Lower leg skin (tissue), 3 donors: ENCODE measurements around the gene NLRP9.

Experiments
- POLR2A ChIP-seq, 2 donors: fragments of 450-650 bp; IDR thresholded peaks; one replicate each; pipeline ENCODE4 v1.6.1; 2016 to 2017; ENCODE audit warnings: antibody characterized with exemption in 2 of 2, mild to moderate bottlenecking in 1 of 2, moderate library complexity in 1 of 2
- TF ChIP-seq, protein P1 (sequence below), 3 donors: fragments of 450-650 bp; IDR thresholded peaks; one replicate each; pipeline ENCODE4 v1.5.1; 2016; ENCODE audit warnings: antibody characterized with exemption in 3 of 3, mild to moderate bottlenecking in 3 of 3, moderate library complexity in 2 of 3

DNA sequence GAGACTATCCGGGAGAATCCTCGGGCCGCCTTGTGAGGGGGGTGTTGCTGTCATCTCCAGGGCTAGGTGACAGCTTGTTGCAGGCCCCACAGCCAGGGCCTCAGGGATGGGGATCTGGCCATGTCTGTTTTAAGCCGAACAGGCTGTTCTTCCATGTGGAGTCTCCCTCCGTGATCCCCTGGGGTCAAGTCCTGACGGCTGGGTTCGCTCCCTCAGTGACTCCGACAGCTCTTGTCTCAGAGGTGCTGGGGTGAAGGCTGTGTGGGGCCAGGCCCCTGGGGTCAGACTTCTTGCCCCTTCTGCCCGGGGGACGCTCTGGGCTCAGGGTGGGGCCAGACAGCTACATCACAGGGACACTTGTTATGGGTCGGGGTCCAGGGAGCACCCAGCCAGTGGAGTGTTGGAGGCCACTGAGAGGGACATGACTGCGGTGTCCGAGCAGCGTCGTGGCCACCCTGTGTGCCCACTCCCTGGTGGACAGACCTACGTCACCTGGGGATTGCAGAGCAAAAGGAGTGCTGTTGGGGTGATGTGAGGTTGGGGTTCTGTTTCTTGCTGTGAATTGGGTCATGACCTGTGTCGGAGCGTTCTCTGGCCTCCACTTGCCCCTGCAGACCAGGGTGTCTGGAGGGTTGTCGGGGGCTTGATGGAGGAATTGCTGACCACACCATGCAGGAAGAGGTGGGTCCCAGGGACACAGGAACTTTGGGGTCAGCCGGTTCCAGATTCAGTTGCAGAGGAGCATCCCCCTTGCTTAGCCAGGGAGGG lies 41.7 kb downstream of the NLRP9 start:
- TF ChIP-seq POLR2A (IDR thresholded peaks at IDR 0.05), result no peak
- TF ChIP-seq, protein P1, sequence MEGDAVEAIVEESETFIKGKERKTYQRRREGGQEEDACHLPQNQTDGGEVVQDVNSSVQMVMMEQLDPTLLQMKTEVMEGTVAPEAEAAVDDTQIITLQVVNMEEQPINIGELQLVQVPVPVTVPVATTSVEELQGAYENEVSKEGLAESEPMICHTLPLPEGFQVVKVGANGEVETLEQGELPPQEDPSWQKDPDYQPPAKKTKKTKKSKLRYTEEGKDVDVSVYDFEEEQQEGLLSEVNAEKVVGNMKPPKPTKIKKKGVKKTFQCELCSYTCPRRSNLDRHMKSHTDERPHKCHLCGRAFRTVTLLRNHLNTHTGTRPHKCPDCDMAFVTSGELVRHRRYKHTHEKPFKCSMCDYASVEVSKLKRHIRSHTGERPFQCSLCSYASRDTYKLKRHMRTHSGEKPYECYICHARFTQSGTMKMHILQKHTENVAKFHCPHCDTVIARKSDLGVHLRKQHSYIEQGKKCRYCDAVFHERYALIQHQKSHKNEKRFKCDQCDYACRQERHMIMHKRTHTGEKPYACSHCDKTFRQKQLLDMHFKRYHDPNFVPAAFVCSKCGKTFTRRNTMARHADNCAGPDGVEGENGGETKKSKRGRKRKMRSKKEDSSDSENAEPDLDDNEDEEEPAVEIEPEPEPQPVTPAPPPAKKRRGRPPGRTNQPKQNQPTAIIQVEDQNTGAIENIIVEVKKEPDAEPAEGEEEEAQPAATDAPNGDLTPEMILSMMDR (IDR thresholded peaks at IDR 0.05), result no peak
